ENCODE data around the gene DCN.

DCN gene

DNA sequence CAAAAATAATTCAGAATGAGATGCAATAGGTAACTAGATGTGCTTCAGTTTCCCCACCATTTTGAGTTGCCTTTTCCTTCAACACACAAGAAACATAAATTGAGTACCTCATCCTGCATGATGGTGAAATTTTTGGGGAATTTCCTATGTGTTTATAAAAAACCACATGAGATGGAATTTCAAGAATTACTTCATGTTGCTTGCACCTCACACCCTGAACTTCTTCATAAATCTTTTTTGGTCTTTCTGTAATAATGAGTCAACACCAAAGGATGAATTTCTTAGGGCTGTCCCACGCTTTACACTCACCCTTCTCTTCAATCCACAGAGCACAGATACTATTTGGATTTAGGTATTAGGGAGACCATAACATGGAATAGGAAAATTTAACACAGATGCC, 48.7 kb downstream of the DCN start:
- no peak for DNase-seq

- no peak for DNase-seq
Measured at GRCh38 chr12:91129662-91130362, 52.8 kb downstream of the DCN start.

DNA sequence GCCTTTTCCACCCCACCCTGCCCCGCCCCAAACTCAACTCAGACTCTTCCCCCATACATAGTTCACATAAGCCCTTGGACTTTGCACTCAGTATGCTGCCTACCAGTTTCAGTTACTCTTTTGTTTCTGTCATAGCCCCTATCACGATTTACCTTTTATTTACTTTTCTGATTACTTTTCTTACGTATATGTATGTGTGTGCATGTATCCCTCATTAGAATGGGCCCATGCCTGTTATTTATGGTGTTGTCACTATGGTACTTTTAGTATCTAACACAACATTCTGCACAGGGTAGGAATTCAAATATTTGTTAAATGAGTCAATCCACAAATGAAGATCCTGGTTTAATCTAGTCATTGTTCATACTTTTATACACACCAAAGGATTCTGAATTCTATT, 54.9 kb downstream of the DCN start:
- no peak for DNase-seq

DNA sequence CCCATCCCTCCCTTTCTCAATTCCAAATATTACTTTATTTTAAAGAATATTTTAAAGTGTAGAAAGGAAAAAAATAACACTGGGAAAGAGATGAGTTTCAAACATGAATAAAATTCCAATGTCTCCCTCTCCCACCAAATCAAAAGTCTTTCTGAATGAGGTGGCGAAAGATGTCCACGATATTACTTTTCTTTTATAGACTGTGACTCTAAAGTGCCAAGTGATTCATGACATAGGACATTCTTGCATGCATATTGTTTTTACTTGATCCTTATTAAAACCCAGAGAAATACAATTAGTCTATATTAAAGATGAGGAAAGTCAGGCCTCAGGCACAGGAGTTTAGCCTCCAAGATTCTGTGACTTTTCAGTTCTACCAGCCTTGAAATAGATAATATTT, 55.3 kb downstream of the DCN start:
- DNase-seq: no peak

GRCh38 chr12:91126516-91126915, 56.1 kb downstream of the DCN start:
- no peak for DNase-seq

DNA sequence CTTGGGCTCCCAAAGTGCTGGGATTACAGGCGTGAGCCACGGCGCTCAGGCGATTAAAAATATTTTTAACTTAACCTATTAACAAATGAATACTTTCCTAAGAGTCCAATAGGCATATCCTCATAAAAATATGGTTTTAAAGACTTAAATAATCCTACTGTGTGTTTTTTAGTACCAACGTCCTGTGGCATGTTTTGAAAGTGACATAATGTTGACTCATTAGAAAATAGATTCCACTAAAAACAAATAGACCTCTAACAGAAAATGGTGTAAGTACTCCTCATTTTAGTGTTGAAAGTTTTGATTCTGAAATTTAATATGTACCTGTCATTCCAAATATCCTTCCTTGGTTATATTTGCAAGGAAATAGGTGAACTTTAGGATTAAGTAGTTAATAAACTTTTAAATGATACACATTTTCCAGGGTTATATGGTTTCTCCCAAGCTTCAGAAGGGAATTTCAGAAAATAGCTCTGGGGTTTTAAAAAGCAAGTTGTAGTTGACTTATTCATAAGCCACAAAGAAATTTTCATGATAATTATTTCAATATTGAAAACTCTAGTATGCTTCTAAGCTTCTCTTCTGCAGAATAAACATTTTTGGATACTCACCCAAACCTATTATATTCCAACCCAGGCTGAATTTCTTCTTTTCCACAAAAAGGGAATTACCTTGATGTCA, 59.2 kb downstream of the DCN start:
- no peak for DNase-seq

GRCh38 chr12:91120781-91121180, 61.8 kb downstream of the DCN start:
- DNase-seq: no peak

- no peak for DNase-seq
Measured at GRCh38 chr12:91119089-91119488, 63.5 kb downstream of the DCN start.

DNA sequence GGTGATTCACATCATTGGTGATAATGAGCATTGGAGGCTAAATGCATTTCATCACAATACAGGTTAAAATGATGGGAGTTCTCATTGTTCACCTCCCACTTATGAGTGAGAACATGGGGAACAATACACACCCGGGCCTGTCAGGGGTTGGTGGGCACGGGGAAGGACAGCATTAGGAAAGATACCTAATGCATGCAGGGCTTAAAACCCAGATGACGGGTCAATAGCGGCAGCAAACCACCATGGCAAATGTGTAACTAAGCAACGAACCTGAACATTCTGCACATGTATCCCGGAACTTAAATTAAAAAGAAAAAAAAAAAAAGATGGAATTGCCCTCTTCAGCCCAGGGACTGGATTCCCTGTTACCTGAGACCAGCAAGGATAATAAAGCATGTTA, 69.0 kb downstream of the DCN start:
- DNase-seq: no peak

- DNase-seq: no peak
Measured at GRCh38 chr12:91111366-91112325, 71.0 kb downstream of the DCN start, which contains the start of gene LUM. TSS of gene LUM (minus strand) at chr12:91111494. CDS start at chr12:91108979, 2,515 bp downstream.

GRCh38 chr12:91110311-91110924, 72.2 kb downstream of the DCN start:
- no peak for DNase-seq

GRCh38 chr12:91109581-91110310, 72.9 kb downstream of the DCN start:
- DNase-seq: no peak

GRCh38 chr12:91109148-91109564, 73.5 kb downstream of the DCN start:
- no peak for DNase-seq

DNA sequence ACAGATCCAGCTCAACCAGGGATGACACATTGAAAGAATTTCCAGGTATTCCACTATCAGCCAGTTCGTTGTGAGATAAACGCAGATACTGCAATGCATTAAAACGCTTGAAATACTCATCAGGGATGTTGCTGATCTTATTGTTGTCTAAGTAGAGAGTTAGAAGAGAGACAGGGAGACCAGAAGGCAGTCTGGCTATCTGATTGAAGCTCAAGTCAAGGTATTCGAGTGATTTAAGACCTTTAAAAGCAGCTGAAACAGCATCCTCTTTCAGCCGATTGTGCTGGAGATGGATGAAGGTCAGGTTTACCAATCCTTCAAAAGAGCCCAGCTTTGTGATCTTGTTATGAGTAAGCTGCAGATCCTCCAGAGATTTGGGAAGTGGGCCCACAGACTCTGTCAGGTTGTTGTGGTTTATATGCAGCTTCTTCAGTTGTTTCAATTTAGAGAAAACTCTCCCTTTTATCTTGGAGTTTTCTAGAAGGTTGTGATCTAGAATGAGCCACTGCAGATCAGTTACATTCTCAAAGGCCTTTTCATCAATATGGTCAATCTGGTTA, 74.3 kb downstream of the DCN start:
- no peak for DNase-seq

DNA sequence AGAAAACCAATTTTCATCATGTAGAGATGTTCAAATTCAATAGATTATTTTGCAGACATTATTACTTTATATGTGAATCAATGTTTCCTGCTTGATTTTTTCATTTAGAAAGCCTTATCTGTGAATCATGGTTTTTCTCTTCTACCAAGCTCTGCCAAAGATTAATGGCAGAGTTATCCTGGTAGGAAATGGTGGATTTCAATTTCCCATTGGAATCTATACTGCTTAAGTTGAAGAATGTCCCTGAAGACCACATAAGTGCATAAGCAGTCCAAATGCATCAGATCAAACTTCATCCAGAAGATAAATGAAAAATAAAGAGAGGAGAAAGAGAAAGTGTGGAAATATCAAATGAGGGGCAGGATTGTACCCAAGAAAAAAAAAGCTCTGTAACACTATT, 76.3 kb downstream of the DCN start:
- no peak for DNase-seq

DNA sequence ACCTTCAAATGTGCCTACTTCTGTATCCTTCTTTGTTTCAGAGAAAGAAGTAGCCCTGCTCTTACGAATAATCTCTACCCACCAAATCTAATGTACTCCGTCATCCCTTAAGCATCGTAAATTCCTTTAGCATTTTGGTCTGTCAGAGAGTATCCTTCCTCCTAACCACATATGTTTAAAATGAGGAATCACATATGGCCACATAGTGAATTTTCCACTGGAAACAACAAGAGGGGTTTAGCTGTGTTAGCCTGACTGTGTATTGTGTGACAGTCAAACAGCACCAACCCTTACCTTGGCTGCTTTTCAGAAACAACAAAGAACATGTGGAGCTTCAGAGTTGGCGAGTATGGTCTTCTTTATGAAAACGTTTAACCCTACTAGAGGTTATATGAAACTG, 76.8 kb downstream of the DCN start:
- no peak for DNase-seq

DNA sequence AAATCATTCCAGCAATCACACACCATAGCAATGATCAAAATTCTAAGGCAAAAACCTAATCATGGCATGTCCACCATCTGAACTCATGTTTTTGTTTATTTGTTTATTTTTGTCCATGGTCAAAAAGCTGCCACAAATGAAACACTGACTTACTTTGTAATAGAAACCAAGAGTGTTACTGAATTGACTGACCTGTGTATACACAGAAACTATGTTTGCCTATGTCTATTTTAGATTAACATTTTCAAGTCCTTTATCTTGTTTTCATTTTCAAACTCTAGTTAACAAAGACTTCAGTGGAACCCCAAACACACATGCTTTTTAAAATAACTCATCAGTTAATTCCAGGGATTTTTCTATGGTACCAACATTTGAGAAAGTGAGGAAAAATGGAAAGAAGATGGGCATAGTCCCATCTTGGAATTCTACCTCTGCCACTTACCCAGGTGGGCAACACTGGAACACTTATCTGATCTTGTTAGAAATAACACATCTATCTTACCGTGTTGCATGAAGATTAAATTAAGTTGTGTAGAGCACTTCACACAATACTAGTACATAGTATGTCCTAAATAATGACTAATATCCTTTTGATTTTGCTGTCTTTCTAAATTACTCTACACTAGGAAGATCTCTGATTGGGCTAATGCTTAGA, 77.7 kb downstream of the DCN start:
- DNase-seq: no peak

DNA sequence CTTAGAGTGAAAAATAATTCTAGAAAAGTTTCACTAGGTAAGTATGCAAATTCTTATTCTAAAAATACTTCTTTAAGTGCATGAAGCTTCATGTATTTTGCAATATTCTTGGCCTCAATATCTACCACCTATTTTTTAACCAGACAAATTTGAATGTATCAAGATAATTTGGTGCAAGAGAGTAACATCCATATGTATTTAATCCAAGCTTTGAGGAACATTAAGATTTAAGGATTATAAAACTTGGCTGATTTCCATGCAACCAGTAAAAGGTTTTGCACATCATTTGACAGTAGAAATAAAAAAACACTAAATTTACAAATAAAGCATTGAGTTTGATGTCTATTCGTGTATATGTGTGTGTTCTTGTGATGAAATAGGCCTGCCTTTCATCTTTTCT, 79.0 kb downstream of the DCN start:
- no peak for DNase-seq

- DNase-seq: no peak
Measured at GRCh38 chr12:91103101-91103500, 79.5 kb downstream of the DCN start.

- DNase-seq: no peak
Measured at GRCh38 chr12:91100906-91101305, 81.7 kb downstream of the DCN start.

GRCh38 chr12:91099836-91100235, 82.8 kb downstream of the DCN start:
- DNase-seq: no peak

- DNase-seq: no peak
Measured at GRCh38 chr12:91099341-91099740, 83.3 kb downstream of the DCN start.

Data from NCI-H2171 (cell line).